HEK293 (cell line): ENCODE measurements around the gene LDLRAD4.

ENCODE experiments used
- CTCF ChIA-PET: fragments of 350-600 bp; formaldehyde crosslinking; extraction: SDS; loops from one replicate; lab custom pipeline; 2021; ENCODE audit warnings: antibody characterized with exemption; lab: Yijun Ruan, JAX
- POLR2A ChIA-PET: fragments of 300-600 bp; formaldehyde crosslinking; extraction: SDS; loops from one replicate; lab custom pipeline; 2020; ENCODE audit warnings: antibody characterized with exemption, inconsistent platforms; lab: Yijun Ruan, JAX
- H3K27ac ChIP-seq: fragments of 200-500 bp; sonication (Bioruptor generic); 2 replicates; pipeline ENCODE4 v1.5.1; 2014; ENCODE audit warnings: low read depth, low read length, control low read depth, inconsistent platforms; ENCODE audit errors: extremely low read depth
- H3K36me3 ChIP-seq, 2 experiments: fragments of 200-500 bp in 1 of 2; sonication (Bioruptor generic) in 1 of 2; 1 replicate in 1 of 2; 2 replicates in 1 of 2; pipeline ENCODE4 v1.5.1; 2014 to 2017; ENCODE audit warnings: inconsistent platforms in 2 of 2, low read length in 2 of 2; ENCODE audit not compliant: control insufficient read depth in 2 of 2, insufficient read depth in 1 of 2
- H3K4me1 ChIP-seq: fragments of 200-500 bp; sonication (Bioruptor generic); 2 replicates; pipeline ENCODE4 v1.5.1; 2014; ENCODE audit warnings: mild to moderate bottlenecking, low read length, inconsistent platforms; ENCODE audit not compliant: control insufficient read depth, insufficient read depth
- H3K4me3 ChIP-seq: 2 replicates; pipeline ENCODE4 v1.5.1; 2011; ENCODE audit warnings: low read depth, mild to moderate bottlenecking, control low read depth, low read length, moderate library complexity
- H3K9me3 ChIP-seq: fragments of 200-500 bp; sonication (Bioruptor generic); 2 replicates; pipeline ENCODE4 v1.5.1; 2014; ENCODE audit warnings: low read depth, low read length, inconsistent platforms; ENCODE audit not compliant: control insufficient read depth, insufficient read depth
- FEZF1 ChIP-seq: fragments of 450-650 bp; formaldehyde crosslinking; IDR thresholded peaks from 2 replicates; pipeline ENCODE4 v1.5.1; 2016; ENCODE audit warnings: missing biosample characterization, missing genetic modification characterization
- HOXA7 ChIP-seq: sonication (generic); formaldehyde crosslinking; IDR thresholded peaks from 2 replicates; pipeline ENCODE4 v1.8.1; 2022; ENCODE audit warnings: missing genetic modification reagents, borderline replicate concordance
- PATZ1 ChIP-seq: fragments of 450-650 bp; formaldehyde crosslinking; IDR thresholded peaks from 2 replicates; pipeline ENCODE4 v1.5.1; 2016; ENCODE audit warnings: missing biosample characterization, missing genetic modification characterization
- REPIN1 ChIP-seq: fragments of 450-650 bp; formaldehyde crosslinking; IDR thresholded peaks from 2 replicates; pipeline ENCODE4 v1.5.1; 2017; ENCODE audit warnings: missing biosample characterization, missing genetic modification characterization, low read depth
- REST ChIP-seq: fragments of 450-650 bp; formaldehyde crosslinking; IDR thresholded peaks from 2 replicates; pipeline ENCODE4 v1.5.1; 2016; ENCODE audit warnings: missing biosample characterization, missing genetic modification characterization
- SCRT2 ChIP-seq: fragments of 450-650 bp; formaldehyde crosslinking; IDR thresholded peaks from 2 replicates; pipeline ENCODE4 v1.5.1; 2016; ENCODE audit warnings: missing biosample characterization, missing genetic modification characterization
- SP2 ChIP-seq: fragments of 450-650 bp; formaldehyde crosslinking; IDR thresholded peaks from 2 replicates; pipeline ENCODE4 v1.5.1; 2016; ENCODE audit warnings: missing biosample characterization, missing genetic modification characterization
- ZBTB8A ChIP-seq: fragments of 450-650 bp; formaldehyde crosslinking; IDR thresholded peaks from 2 replicates; pipeline ENCODE4 v1.5.1; 2016; ENCODE audit warnings: missing biosample characterization, missing genetic modification characterization
- ZNF10 ChIP-seq: fragments of 450-650 bp; formaldehyde crosslinking; IDR thresholded peaks from 2 replicates; pipeline ENCODE4 v1.5.1; 2017; ENCODE audit warnings: missing biosample characterization, missing genetic modification characterization
- ZNF132 ChIP-seq: fragments of 450-650 bp; formaldehyde crosslinking; IDR thresholded peaks from 2 replicates; pipeline ENCODE4 v1.5.1; 2017; ENCODE audit warnings: missing biosample characterization, missing genetic modification characterization, borderline replicate concordance
- ZNF37A ChIP-seq: fragments of 450-650 bp; IDR thresholded peaks from 2 replicates; pipeline ENCODE4 v1.5.1; 2018; ENCODE audit warnings: missing biosample characterization, missing genetic modification characterization
- ZNF394 ChIP-seq: fragments of 450-650 bp; formaldehyde crosslinking; IDR thresholded peaks from 2 replicates; pipeline ENCODE4 v1.5.1; 2016; ENCODE audit warnings: missing biosample characterization, missing genetic modification characterization, mild to moderate bottlenecking, moderate library complexity, borderline replicate concordance
- ZNF48 ChIP-seq: fragments of 450-650 bp; formaldehyde crosslinking; IDR thresholded peaks from 2 replicates; pipeline ENCODE4 v1.5.1; 2016; ENCODE audit warnings: missing biosample characterization, missing genetic modification characterization
- ZNF529 ChIP-seq: fragments of 450-650 bp; formaldehyde crosslinking; IDR thresholded peaks from 2 replicates; pipeline ENCODE4 v1.5.1; 2017; ENCODE audit warnings: missing genetic modification characterization, missing biosample characterization; ENCODE audit not compliant: insufficient replicate concordance
- ZNF561 ChIP-seq: fragments of 450-650 bp; IDR thresholded peaks from 2 replicates; pipeline ENCODE4 v1.5.1; 2018; ENCODE audit warnings: missing biosample characterization, missing genetic modification characterization, borderline replicate concordance
- ZNF596 ChIP-seq: fragments of 450-650 bp; IDR thresholded peaks from 2 replicates; pipeline ENCODE4 v1.5.0; 2018; ENCODE audit warnings: missing biosample characterization, mild to moderate bottlenecking, missing genetic modification characterization, moderate library complexity
- ZNF623 ChIP-seq: fragments of 450-650 bp; formaldehyde crosslinking; IDR thresholded peaks from 2 replicates; pipeline ENCODE4 v1.5.1; 2016; ENCODE audit warnings: missing biosample characterization, missing genetic modification characterization
- ZNF639 ChIP-seq: fragments of 450-650 bp; formaldehyde crosslinking; IDR thresholded peaks from 2 replicates; pipeline ENCODE4 v1.5.1; 2016; ENCODE audit warnings: missing biosample characterization, missing genetic modification characterization
- ZNF670 ChIP-seq: fragments of 450-650 bp; formaldehyde crosslinking; IDR thresholded peaks from 2 replicates; pipeline ENCODE4 v1.5.1; 2016; ENCODE audit warnings: missing biosample characterization, missing genetic modification characterization, low read depth
- ZNF777 ChIP-seq: fragments of 450-650 bp; formaldehyde crosslinking; IDR thresholded peaks from 2 replicates; pipeline ENCODE4 v1.5.1; 2017; ENCODE audit warnings: missing biosample characterization, missing genetic modification characterization, borderline replicate concordance
- ZNF830 ChIP-seq: fragments of 450-650 bp; IDR thresholded peaks from 2 replicates; pipeline ENCODE4 v1.5.0; 2018; ENCODE audit warnings: missing biosample characterization, missing genetic modification characterization, low read depth, mild to moderate bottlenecking, moderate library complexity
- ZSCAN16 ChIP-seq: fragments of 450-650 bp; formaldehyde crosslinking; IDR thresholded peaks from 2 replicates; pipeline ENCODE4 v1.5.1; 2016; ENCODE audit warnings: missing biosample characterization, missing genetic modification characterization

Gene LDLRAD4

GRCh38 chr18:13613591-13614501 is 395.3 kb downstream of the LDLRAD4 start:
- TF ChIP-seq ZNF10 (no peak), ZNF48 (tag by site-specific recombination) (no peak), ZNF529 (tag by site-specific recombination) (no peak), ZNF623 (tag by site-specific recombination) (no peak), SP2 (tag by site-specific recombination) (no peak), REPIN1 (tag by site-specific recombination) (no peak), REST (tag by site-specific recombination) (no peak)
- CTCF ChIA-PET = interaction anchor here (2.0 kb wide), 1 partner anchor 56 kb away, joined by 5 read pairs; no protein-coding TSS in a partner anchor
- POLR2A ChIA-PET = no interaction called here
- Histone ChIP-seq H3K4me1 (no peaks in the 10 kb centered on the region), H3K4me3 (no peak overlapping the region), H3K9me3 (no peaks in the 10 kb centered on the region), H3K36me3 (no peaks in the 10 kb centered on the region), H3K27ac (no peak overlapping the region)

- CTCF ChIA-PET = interaction anchor here (2.0 kb wide), 1 partner anchor 57 kb away, joined by 5 read pairs; no protein-coding TSS in a partner anchor
- TF ChIP-seq HOXA7 (CRISPR knock-in tag) = no peak
- TF ChIP-seq ZNF596 (tag by site-specific recombination) = no peak
- no peak for TF ChIP-seq ZNF132 (tag by site-specific recombination)
- no peak for TF ChIP-seq ZSCAN16 (tag by site-specific recombination)
- no peak for TF ChIP-seq ZNF561 (tag by site-specific recombination)
- no peak for TF ChIP-seq FEZF1 (tag by site-specific recombination)
- TF ChIP-seq ZNF830 (tag by site-specific recombination) = no peak
- TF ChIP-seq ZBTB8A (tag by site-specific recombination) = no peak
- TF ChIP-seq ZNF394 (tag by site-specific recombination) = no peak
- no peak for TF ChIP-seq ZNF777 (tag by site-specific recombination)
- no peak for TF ChIP-seq ZNF37A (tag by site-specific recombination)
- no peak for TF ChIP-seq REST (tag by site-specific recombination)
- TF ChIP-seq ZNF639 = no peak
- no peak for TF ChIP-seq SCRT2 (tag by site-specific recombination)
- TF ChIP-seq ZNF670 (tag by site-specific recombination) = no peak
- TF ChIP-seq PATZ1 (tag by site-specific recombination) = no peak
Measured at GRCh38 chr18:13614641-13615288, 396.2 kb downstream of the LDLRAD4 start.

More at GRCh38 chr18:13614641-13615288, 396.2 kb downstream of the LDLRAD4 start:
- Histone ChIP-seq H3K9me3 (no peaks in the 10 kb centered on the region), H3K4me1 (no peaks in the 10 kb centered on the region), H3K4me3 (no peak overlapping the region), H3K36me3 (no peaks in the 10 kb centered on the region), H3K27ac (no peak overlapping the region)
- POLR2A ChIA-PET = no interaction called here
